Spinal cord (tissue), 10 donors: Measurements from ENCODE around the gene IPCEF1. TPM values are rescaled to one million over a fixed set of nuclear protein-coding genes. Genes with fewer than 3 reads are reported as not detected.

Experiments used
- DNase-seq, 6 donors: peaks; one replicate each; pipeline versions ENCODE4 v3.0.0 to v3.0.0-alpha.2; 2013 to 2015; ENCODE audit warnings: low spot score in 6 of 6, low read depth in 4 of 6
- H3K27ac ChIP-seq: one replicate; pipeline ENCODE4 v1.5.1; 2013; ENCODE audit warnings: low read depth, low read length, control low read depth
- H3K27me3 ChIP-seq: one replicate; pipeline ENCODE4 v1.6.1; 2013; ENCODE audit warnings: low read length; ENCODE audit not compliant: control insufficient read depth, insufficient read depth
- H3K36me3 ChIP-seq: one replicate; pipeline ENCODE4 v1.6.1; 2013; ENCODE audit warnings: low read length; ENCODE audit not compliant: control insufficient read depth, insufficient read depth
- H3K4me1 ChIP-seq: one replicate; pipeline ENCODE4 v1.6.1; 2013; ENCODE audit warnings: low read length; ENCODE audit not compliant: control insufficient read depth, insufficient read depth
- H3K4me3 ChIP-seq: one replicate; pipeline ENCODE4 v1.5.1; 2013; ENCODE audit warnings: low read depth, low read length, control low read depth
- H3K9me3 ChIP-seq: one replicate; pipeline ENCODE4 v1.6.1; 2013; ENCODE audit warnings: low read length; ENCODE audit not compliant: control insufficient read depth, insufficient read depth
- WGBS: methylation state at CpG from one replicate; pipeline ENCODE4 v1.1.5; 2013; ENCODE audit warnings: missing lambda C conversion rate; ENCODE audit not compliant: insufficient coverage; 5-methylcytosine and 5-hydroxymethylcytosine counted together
- long read RNA-seq, 4 donors: transcript quantifications; one replicate each; lab custom pipeline, GENCODE V29; 2026
- polyA plus RNA-seq, 2 donors: library from polyadenylated mRNA; unstranded; fragments of 120-200 nt; gene quantifications; one replicate each; pipeline ENCODE4 v1.2.1, GENCODE V29; 2013; ENCODE audit not compliant: insufficient read length in 2 of 2
- total RNA-seq, 2 donors: library from RNA; depleted of rRNA in 1 of 2; stranded (reverse); fragments of 120-200 nt in 1 of 2; fragments of >200 nt in 1 of 2; gene quantifications; one replicate each; pipeline versions ENCODE4 v1.2.3 to v1.2.4, GENCODE V29; 2013 to 2014
- donor health status: healthy.

Gene IPCEF1
- 10 to 100 TPM in 1 of 2 donors, 1 to 10 TPM in 1; 9.4 to 11.8 TPM for total RNA-seq
- 1 to 10 TPM; 5.4 to 7.0 TPM for polyA plus RNA-seq
- long read RNA-seq, donor 1, result 0 reads
- long read RNA-seq, donor 2, result 0 reads
- long read RNA-seq, donor 3, partial matches to known transcripts, result 0 of 1 reads
- long read RNA-seq, donor 3, other reads (novel, unspliced or antisense), result 0 of 1 reads
- long read RNA-seq, donor 4, result 0 reads

- Histone ChIP-seq H3K4me1 (peaks cover 10% of the 10 kb centered on the region), H3K27me3 (no peaks in the 10 kb centered on the region), H3K9me3 (no peaks in the 10 kb centered on the region), H3K27ac (no peak within 1 kb of the TSS), H3K36me3 (no peaks in the 10 kb centered on the region), H3K4me3 (no peak within 1 kb of the TSS)
- DNase-seq, result no peak
- WGBS, result 79% methylated on average over 2 of the region's 3 CpGs
Observed at GRCh38 chr6:154356690-154357089, at the start of gene IPCEF1. IPCEF1 (minus strand) TSS chr6:154356803; CDS start chr6:154265947, 90,856 bp downstream.

- Histone ChIP-seq H3K36me3 (peaks cover 8% of the 10 kb centered on the region), H3K9me3 (no peaks in the 10 kb centered on the region), H3K4me3 (no peak overlapping the region), H3K27me3 (no peaks in the 10 kb centered on the region), H3K27ac (no peak overlapping the region), H3K4me1 (peaks cover 17% of the 10 kb centered on the region)
- WGBS, result 90% methylated on average over 16 of the region's 20 CpGs
- DNase-seq, result no peak
Observed at GRCh38 chr6:154406301-154406700, 49.7 kb upstream of the IPCEF1 start.

GRCh38 chr6:154404791-154405400, 48.3 kb upstream of the IPCEF1 start:
- H3K27ac ChIP-seq, result no peak overlapping the region
- DNase-seq, result no peak
- no peaks in the 10 kb centered on the region for H3K9me3 ChIP-seq
- H3K27me3 ChIP-seq, result no peaks in the 10 kb centered on the region
- peaks cover 8% of the 10 kb centered on the region for H3K36me3 ChIP-seq
- no peak overlapping the region for H3K4me3 ChIP-seq
- no CpG with 5 or more reads among the region's 6 CpGs for whole genome bisulfite sequencing
- peaks cover 8% of the 10 kb centered on the region for H3K4me1 ChIP-seq

- Histone ChIP-seq H3K9me3 (no peaks in the 10 kb centered on the region), H3K4me1 (peaks cover 8% of the 10 kb centered on the region), H3K27ac (peak overlapping the region; percentile 73), H3K4me3 (no peak overlapping the region), H3K36me3 (peaks cover 8% of the 10 kb centered on the region), H3K27me3 (no peaks in the 10 kb centered on the region)
- peak in 2 of 6 donors; percentile 68 for DNase-seq
- WGBS, result 49% methylated on average over 4 of the region's 4 CpGs
Observed at GRCh38 chr6:154403788-154404187, 47.2 kb upstream of the IPCEF1 start.

- no peak for DNase-seq
- WGBS, result no CpG with 5 or more reads among the region's 6 CpGs
- no peaks in the 10 kb centered on the region for H3K27me3 ChIP-seq
- peaks cover 8% of the 10 kb centered on the region for H3K36me3 ChIP-seq
- no peak overlapping the region for H3K4me3 ChIP-seq
- H3K9me3 ChIP-seq, result no peaks in the 10 kb centered on the region
- peaks cover 8% of the 10 kb centered on the region for H3K4me1 ChIP-seq
- no peak overlapping the region for H3K27ac ChIP-seq
Observed at GRCh38 chr6:154402081-154402780, 45.6 kb upstream of the IPCEF1 start.

- Histone ChIP-seq H3K27ac (no peak overlapping the region), H3K4me1 (peaks cover 8% of the 10 kb centered on the region), H3K27me3 (no peaks in the 10 kb centered on the region), H3K36me3 (no peaks in the 10 kb centered on the region), H3K9me3 (no peaks in the 10 kb centered on the region), H3K4me3 (no peak overlapping the region)
- 46% methylated on average over 2 of the region's 5 CpGs for WGBS
- peak in 1 of 6 donors; percentile 21 for DNase-seq
Observed at GRCh38 chr6:154399097-154399496, 42.5 kb upstream of the IPCEF1 start.

- Histone ChIP-seq H3K36me3 (no peaks in the 10 kb centered on the region), H3K27ac (no peak overlapping the region), H3K9me3 (no peaks in the 10 kb centered on the region), H3K4me1 (peaks cover 4% of the 10 kb centered on the region), H3K4me3 (no peak overlapping the region), H3K27me3 (no peaks in the 10 kb centered on the region)
- no peak for DNase-seq
- WGBS, result 98% methylated on average over 3 of the region's 9 CpGs
Observed at GRCh38 chr6:154397491-154398195, 41.0 kb upstream of the IPCEF1 start.

GRCh38 chr6:154395878-154396277, 39.3 kb upstream of the IPCEF1 start:
- WGBS, result 76% methylated on average over 5 of the region's 6 CpGs
- Histone ChIP-seq H3K4me3 (no peak overlapping the region), H3K9me3 (no peaks in the 10 kb centered on the region), H3K36me3 (no peaks in the 10 kb centered on the region), H3K4me1 (peaks cover 4% of the 10 kb centered on the region), H3K27me3 (no peaks in the 10 kb centered on the region), H3K27ac (no peak overlapping the region)
- DNase-seq, result no peak

- H3K27ac ChIP-seq, result no peak overlapping the region
- H3K27me3 ChIP-seq, result no peaks in the 10 kb centered on the region
- DNase-seq, result no peak
- H3K4me1 ChIP-seq, result peaks cover 4% of the 10 kb centered on the region
- H3K36me3 ChIP-seq, result no peaks in the 10 kb centered on the region
- H3K9me3 ChIP-seq, result no peaks in the 10 kb centered on the region
- H3K4me3 ChIP-seq, result no peak overlapping the region
Observed at GRCh38 chr6:154395316-154395715, 38.7 kb upstream of the IPCEF1 start.
